ENCODE data around the gene IL36RN.

DNA sequence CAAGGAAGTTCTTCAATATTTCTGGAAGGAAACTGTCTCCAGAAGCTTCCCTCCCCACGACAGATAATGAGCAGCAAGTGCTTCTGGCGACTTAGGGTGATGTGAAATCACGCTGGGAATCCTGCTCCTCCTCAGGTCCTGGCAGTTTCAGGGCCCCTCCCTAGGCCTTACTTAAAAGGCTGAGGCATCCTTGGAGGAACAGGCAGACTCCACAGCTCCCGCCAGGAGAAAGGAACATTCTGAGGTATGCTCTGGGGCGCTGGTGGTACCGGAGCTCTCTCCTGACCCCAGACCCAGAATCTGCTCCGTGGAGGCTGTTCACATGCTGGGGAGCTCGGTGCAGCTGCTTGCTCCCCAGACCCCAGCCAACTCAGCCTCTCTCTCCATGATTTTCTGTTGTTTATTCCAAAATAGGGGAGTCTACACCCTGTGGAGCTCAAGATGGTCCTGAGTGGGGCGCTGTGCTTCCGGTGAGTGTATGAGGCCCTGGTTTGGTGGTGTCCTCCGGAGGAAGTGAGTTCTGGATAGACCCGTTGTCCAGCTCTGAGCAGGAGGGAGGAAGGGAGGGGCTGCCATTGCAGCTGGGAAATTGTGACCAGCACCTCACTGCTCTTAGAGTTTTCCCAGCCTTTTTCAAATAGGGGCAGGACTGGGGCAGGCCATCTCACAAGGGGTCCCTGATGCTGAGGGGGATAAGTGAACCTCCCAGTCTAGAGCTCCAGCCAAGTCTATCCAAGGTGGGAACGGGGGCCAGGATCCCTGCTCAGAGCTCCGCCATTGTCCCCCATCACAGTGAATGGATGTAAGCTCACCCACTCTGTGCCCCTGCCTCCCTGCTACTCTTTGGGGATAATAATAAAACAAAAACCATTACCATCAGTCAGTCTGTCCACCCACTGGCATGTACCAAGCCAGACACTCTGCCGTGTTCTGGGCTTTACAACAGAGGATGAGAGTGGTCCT, at the start of gene IL36RN:
- no peak for TF ChIP-seq CTCF (IDR thresholded peaks at IDR 0.05)
- no peak for TF ChIP-seq ZFP36 (IDR thresholded peaks at IDR 0.05; ENCODE audit: borderline replicate concordance, partially characterized antibody)
- TF ChIP-seq TP53 (CRISPR knock-in tag; IDR thresholded peaks at IDR 0.05), result no peak
- no peak for TF ChIP-seq POLR2A (IDR thresholded peaks at IDR 0.05; ENCODE audit: low read length)
- TF ChIP-seq MAFK (IDR thresholded peaks at IDR 0.05; ENCODE audit: partially characterized antibody), result no peak
- TF ChIP-seq E2F6 (IDR thresholded peaks at IDR 0.05; ENCODE audit: borderline replicate concordance, low read depth), result no peak
- no peak for TF ChIP-seq MAZ (IDR thresholded peaks at IDR 0.05; ENCODE audit: borderline replicate concordance, low read depth, low read length)
- TF ChIP-seq CHD4 (IDR thresholded peaks at IDR 0.05; ENCODE audit: borderline replicate concordance), result no peak
- TF ChIP-seq EHMT2 (IDR thresholded peaks at IDR 0.05; ENCODE audit: low read depth), result no peak
- no peak for TF ChIP-seq ESRRA (IDR thresholded peaks at IDR 0.05; ENCODE audit: borderline replicate concordance, low read length)
- no peak for TF ChIP-seq MYC (IDR thresholded peaks at IDR 0.05; ENCODE audit: borderline replicate concordance, low read length)

Measured in A549 (cell line).